ENCODE results near the gene TMPRSS6. TPM values are rescaled to one million over a fixed set of nuclear protein-coding genes. Genes with fewer than 3 reads are reported as not detected.

TMPRSS6 gene
- total RNA-seq, 1 experiment from 2014 or later = not detected

DNA sequence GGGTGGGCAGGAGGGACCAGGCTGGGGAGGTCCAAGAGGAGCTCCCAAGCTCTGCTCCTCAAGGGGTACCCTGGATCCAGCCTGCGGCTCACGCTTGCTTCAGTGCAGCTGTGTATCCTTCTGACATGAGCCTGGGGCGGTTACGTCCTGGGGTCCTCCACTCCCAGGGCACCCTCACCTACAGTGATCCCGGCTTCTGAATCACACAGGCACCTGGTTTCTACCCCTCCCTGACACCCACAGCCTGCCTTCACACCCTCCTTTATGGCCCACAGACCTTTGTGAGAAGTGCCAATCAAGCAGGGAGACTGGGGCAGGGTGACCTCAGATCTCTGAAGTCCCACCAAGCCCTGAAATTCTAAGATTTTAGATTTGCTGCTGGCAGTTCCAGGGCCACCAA is 88.5 kb downstream of the TMPRSS6 start:
- no peak for DNase-seq (ENCODE audit: low read depth, low spot score)
- in situ Hi-C loops (cut with HindIII; ENCODE audit: low pct_unique_long_range_greater_than_20kb, low sequenced_read_pairs) = no loop called here

DNA sequence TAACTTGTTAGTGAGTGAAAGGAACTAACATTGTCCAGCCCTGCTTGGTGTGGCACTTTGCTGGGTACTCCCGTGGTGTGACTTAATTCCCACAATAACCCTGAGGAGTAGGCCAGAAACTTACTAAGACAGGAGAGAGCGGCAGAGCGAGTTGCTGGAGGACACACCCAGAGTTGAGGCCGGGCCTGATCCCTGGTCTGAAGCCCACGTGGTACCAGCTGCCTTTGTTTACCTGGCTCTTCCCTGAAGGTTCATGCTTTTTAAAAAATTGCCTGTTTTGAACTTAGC is 89.4 kb downstream of the TMPRSS6 start:
- DNase-seq (ENCODE audit: low read depth, low spot score) = peak; percentile 47
- in situ Hi-C loops (cut with HindIII; ENCODE audit: low pct_unique_long_range_greater_than_20kb, low sequenced_read_pairs) = no loop called here

DNA sequence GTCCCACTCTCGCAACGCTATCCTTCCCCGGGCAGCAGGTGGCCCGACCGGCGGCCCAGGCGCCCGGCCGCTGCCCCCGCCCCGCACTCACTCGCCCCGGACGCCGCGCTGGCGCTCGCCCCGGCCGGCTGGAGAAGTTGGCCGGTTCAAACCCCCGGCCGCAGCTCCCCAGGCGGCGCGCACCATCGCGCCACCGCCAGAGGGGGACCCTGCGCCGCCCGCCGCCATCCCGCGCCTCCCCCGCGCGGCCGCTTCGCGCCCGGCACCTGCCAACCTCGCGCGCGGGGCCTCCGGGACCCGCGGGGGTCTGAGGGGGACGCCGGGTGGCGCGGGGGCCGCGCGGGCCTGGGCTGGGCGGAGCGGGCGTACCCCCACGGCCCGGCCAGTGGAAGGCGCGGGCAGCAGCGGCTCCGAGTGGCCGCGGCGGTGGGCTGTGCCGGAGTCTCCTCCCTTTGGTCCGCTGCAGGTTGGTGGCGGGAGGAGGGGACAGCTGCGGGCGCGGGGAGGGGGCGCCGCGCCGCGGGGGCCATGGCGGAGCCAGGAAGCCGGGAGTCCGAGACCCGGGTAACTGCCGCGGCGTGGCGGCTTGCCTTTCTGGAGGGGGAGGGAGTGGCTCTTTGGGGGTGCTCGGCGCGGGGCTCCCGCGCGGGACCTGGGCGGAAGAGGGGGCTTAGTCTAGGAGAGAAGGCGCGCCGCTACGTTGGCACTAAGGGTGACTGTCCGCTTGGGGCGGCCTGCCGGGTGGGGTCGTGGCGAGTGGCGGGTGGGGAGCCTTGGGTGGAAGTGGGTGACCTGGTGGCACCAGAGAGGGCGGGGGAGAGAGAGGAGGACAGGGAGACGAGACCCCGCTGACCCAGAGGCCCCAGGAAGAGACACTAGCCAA is 90.0 kb downstream of the TMPRSS6 start, which contains the start of the genes MPST and TST:
Gene MPST (plus strand): TSS at position 434 of the 883 bp plus-strand sequence. CDS start 95 bp downstream, at position 529.
Gene TST (minus strand): TSS at position 139 of the 883 bp plus-strand sequence. CDS start 715 bp downstream, outside the sequence.
- in situ Hi-C loops (cut with HindIII; ENCODE audit: low pct_unique_long_range_greater_than_20kb, low sequenced_read_pairs) = no loop called here
- DNase-seq (ENCODE audit: low read depth, low spot score) = peak; percentile 68

DNA sequence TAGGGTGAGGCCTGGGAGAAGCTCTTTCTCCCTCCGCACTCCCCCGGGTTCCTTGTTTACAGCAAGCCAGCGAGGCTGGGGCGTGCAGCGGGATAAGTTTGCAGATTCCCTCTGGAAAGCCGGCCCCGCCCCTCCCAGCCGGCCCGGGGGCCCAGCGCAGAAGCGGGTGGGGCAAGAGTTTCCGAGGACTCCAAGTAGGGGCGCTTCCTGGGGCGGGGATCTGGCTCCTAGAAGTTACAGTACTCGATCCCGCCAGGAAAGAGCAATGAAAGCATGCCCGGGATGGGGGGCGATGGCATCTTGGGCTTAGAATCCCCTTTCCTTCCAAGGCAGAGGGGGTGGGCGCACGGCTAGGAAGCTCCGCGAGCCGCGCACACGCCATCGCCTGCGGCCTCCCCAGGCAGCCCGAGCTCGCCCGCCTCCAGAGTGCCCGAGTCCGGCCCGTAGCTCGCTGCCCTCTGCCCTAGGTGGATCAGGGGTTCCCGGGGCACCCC is 90.7 kb downstream of the TMPRSS6 start:
- in situ Hi-C loops (cut with HindIII; ENCODE audit: low pct_unique_long_range_greater_than_20kb, low sequenced_read_pairs) = no loop called here
- DNase-seq (ENCODE audit: low read depth, low spot score) = peak; percentile 11

DNA sequence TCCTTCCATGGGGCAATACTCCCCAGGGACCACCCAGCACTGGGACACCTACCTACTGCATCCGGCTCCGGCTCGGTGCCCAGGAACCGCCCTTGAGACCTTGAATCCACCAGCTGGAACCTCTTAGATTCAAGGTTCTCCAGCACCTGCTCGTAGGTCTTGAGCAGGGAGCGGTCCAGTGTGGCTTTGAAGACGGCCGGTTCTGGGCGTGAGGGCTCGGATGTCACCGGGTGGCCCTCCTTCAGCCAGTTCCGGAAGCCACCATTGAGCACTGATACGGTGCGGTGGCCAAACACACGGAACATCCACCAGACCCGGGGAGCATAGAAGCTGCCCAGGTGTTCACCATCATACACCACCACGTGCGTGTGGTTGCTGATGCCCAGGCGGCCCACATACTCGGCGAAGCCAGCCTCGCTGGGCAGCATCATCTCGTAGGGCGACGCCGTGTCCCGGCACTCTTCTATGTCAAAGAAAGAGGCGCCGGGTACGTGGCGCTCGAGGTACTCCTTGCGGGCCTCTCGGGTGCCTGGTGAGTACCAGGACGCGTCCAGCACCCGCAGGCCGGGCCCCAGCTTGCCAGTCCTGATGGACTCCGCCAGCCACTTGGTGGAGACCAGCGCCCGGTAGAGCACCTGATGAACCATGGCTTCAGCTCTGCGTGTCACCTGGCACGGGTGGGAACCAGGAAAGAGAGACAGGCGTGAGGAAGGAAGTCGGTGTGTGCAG is 91.3 kb downstream of the TMPRSS6 start:
- no peak for DNase-seq (ENCODE audit: low read depth, low spot score)
- in situ Hi-C loops (cut with HindIII; ENCODE audit: low pct_unique_long_range_greater_than_20kb, low sequenced_read_pairs) = no loop called here

DNA sequence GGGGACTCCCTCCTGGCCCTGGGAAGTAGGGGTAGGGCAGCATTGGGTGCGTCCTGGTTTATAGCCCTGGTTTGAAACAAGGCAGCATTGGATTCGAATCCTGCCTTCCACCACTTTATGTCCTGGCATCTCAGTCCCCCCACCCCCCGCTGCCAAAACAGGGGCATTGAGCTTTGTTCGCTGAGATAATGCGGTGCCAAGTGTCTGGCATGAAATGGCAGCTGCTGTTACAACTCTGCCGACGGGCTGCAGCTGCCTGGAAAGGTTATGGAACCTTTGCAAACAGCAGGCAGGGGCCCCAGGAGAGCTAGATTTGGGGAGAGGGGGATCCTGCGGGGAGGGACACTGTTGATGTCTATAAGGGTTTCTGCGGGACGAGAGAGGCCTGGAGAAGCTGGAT is 92.2 kb downstream of the TMPRSS6 start:
- in situ Hi-C loops (cut with HindIII; ENCODE audit: low pct_unique_long_range_greater_than_20kb, low sequenced_read_pairs) = no loop called here

DNA sequence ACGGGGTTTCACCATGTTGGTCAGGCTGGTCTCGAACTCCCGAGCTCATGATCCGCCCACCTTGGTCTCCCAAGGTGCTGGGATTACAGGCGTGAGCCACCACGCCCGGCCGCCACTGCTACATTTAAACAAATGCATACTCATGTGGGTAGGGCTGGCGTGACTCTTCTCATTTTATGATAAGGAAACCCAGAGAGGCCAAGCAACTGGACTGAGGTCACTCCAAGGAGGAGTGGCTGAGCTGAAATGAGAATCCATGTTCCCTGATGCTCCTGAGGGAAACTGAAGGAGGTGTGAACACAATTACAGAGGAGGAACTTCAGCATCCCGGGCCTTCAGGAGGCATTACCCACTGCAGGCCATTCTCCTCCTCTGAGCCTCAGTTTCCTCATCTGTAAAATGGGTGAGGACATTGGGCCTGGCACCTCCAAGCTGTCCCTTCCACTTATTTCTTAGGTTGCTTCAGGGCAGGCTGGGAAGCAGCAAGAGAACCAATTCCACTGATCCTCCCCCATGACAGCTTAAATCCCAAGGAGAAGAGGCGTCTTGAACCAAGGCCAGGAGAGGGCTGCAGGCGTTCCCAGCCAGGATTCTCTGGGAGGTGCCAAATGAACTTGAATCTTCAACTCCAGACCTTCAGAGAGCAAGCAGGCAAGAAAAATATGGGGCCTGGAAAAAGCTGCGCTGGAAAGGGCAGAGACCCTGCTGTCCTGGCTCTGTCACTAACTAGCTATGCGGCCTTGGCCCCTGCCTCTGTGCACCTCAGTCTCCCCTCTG is 93.2 kb downstream of the TMPRSS6 start:
- in situ Hi-C loops (cut with HindIII; ENCODE audit: low pct_unique_long_range_greater_than_20kb, low sequenced_read_pairs) = no loop called here
- DNase-seq (ENCODE audit: low read depth, low spot score) = no peak

More for the DNA sequence above, 92.2 kb downstream of the TMPRSS6 start:
- DNase-seq (ENCODE audit: low read depth, low spot score) = no peak

DNA sequence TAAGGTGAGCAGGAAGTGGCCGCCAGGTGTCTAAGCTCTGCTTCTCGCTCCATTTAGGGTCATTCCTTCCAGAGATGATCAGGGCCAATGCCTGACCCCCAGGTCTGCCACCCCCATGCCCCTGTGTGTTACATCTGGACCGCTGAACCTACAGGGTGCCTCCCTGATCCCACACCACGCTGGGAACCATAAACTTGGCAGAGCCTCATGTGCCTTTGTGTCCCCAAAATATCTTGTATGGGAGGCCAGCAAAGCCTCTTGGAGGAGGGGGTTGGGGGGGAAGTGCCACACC is 94.0 kb downstream of the TMPRSS6 start:
- in situ Hi-C loops (cut with HindIII; ENCODE audit: low pct_unique_long_range_greater_than_20kb, low sequenced_read_pairs) = no loop called here
- no peak for DNase-seq (ENCODE audit: low read depth, low spot score)

Other genes with a start within 250 kb of the TMPRSS6 start
- gene NCF4, start 248.7 kb downstream of the TMPRSS6 start, total RNA-seq (2014; rRNA removed; shearing (Covaris generic)) = not detected in 2 replicates
- not detected in 2 replicates for gene CSF2RB, start 196.1 kb downstream of the TMPRSS6 start, total RNA-seq (2014; rRNA removed; shearing (Covaris generic))
- gene TST, start 90.3 kb downstream of the TMPRSS6 start, total RNA-seq (2014; rRNA removed; shearing (Covaris generic)) = 15.7 and 26.0 TPM in 2 replicates
- gene MPST, start 90.0 kb downstream of the TMPRSS6 start, total RNA-seq (2014; rRNA removed; shearing (Covaris generic)) = 50.2 and 54.8 TPM in 2 replicates
- gene KCTD17, start 58.0 kb downstream of the TMPRSS6 start, total RNA-seq (2014; rRNA removed; shearing (Covaris generic)) = 11.2 and 14.0 TPM in 2 replicates
- 0.03 TPM in 1 of 2 replicates, not detected in the other for gene IL2RB, start 40.2 kb upstream of the TMPRSS6 start, total RNA-seq (2014; rRNA removed; shearing (Covaris generic))
- gene C1QTNF6, start 78.5 kb upstream of the TMPRSS6 start, total RNA-seq (2014; rRNA removed; shearing (Covaris generic)) = 5.9 and 7.6 TPM in 2 replicates
- not detected in 2 replicates for gene SSTR3, start 102.8 kb upstream of the TMPRSS6 start, total RNA-seq (2014; rRNA removed; shearing (Covaris generic))
- gene RAC2, start 134.6 kb upstream of the TMPRSS6 start, total RNA-seq (2014; rRNA removed; shearing (Covaris generic)) = not detected in 2 replicates
- 0.08 and 0.11 TPM in 2 replicates for gene CYTH4, start 172.8 kb upstream of the TMPRSS6 start, total RNA-seq (2014; rRNA removed; shearing (Covaris generic))